Fibroblast of skin of left biceps (primary cell): ENCODE results near the gene FGF19.
A peak's percentile ranks its signal among the peaks of the same experiment; 100 is the strongest.

Experiments
- DNase-seq, 2 experiments: peaks; one replicate each; pipeline ENCODE4 v3.0.0-alpha.2; 2013; ENCODE audit warnings: low read depth in 2 of 2

FGF19 gene, protein sequence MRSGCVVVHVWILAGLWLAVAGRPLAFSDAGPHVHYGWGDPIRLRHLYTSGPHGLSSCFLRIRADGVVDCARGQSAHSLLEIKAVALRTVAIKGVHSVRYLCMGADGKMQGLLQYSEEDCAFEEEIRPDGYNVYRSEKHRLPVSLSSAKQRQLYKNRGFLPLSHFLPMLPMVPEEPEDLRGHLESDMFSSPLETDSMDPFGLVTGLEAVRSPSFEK

DNA sequence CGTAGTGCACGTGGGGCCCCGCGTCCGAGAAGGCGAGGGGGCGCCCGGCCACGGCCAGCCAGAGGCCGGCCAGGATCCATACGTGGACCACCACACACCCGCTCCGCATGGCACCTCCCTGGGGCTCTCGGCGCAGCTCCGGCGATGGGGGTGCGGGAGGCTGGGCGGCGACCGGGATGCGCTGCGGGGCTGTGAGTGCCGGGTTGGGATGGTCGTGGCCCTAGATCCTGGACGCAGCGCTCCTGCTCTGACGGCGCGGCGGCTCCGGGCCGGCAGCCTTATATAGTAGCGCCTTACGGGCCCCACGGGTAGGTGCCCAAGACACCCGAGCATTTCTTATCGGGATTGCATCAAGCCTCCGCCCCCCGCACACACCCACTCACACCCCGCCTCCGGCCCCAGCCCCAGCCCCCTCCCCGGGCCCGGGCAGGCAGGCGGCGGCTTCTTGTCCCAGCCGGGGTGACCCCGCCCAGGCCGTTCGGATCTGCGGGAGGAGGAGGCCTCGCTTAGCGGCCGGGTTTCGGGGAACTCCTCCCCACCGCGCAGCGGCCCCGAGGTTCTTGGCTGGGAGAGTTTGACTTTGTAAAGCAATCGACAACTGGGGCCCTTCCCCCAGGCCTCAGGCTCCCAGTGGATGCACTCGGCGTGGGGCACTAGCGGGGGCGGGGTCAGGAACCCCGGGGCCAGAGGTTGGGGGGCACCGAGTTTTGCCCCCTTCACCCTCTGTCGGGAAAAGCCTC is at the start of gene FGF19:
TSS of gene FGF19 (minus strand) at position 255 of the 740 bp plus-strand sequence. CDS start at position 109, 146 bp downstream.
- DNase-seq = no peak

DNA sequence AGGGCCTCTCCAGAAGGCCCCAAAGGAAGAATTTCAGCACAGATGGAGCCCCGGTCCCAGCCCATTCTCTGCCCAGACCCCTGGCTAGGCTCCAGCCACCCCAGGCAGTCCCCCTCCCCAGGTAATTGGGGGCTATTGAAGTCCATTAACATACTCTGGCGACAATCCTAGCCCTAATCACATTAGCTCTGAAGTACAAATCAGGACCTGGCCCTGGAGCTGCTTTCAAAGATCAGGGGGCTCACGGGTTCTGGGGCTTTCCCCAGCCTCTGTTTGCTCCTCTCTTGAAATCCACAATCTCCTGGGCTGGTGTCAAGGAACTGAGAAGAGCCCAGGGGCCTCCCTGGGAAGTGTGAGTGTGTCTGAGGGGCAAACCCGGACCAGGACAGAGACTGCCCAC is 49.1 kb upstream of the FGF19 start:
- no peak for DNase-seq

DNA sequence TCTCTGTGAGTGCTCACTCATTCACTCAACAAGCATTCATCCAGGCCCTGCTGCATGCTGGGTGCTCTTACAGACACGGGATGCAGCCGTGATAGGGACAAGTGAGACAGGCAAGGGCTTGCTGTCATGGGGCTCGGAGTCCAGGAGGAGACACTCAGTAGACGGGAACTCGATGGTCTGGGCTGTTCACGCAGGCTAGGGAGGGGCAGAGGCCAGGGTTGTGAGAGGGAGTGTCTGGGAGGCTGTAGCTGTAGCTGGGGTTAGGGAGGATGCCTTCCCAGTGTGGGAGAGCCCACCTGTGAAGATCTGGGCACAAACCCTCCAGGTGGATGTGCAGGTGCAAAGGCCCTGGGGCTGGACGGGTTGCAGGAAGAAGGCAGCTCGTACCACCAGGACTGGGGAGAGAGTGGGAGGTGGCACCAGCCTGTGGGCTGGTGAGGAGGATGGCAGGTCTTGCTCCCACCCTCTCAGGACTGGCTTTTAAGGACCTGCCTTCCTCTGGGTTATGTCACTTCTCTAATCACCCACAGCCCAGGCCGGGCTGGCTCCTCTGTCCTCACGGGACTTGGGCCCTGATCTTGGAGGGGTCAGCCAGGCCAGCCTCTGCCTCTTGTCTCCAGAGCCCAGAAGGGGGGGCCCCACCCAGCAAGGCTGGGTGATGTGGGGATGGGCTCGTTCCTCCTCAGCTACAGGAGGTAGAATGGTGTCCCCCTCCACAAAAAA is 47.2 kb upstream of the FGF19 start:
- DNase-seq = no peak

DNA sequence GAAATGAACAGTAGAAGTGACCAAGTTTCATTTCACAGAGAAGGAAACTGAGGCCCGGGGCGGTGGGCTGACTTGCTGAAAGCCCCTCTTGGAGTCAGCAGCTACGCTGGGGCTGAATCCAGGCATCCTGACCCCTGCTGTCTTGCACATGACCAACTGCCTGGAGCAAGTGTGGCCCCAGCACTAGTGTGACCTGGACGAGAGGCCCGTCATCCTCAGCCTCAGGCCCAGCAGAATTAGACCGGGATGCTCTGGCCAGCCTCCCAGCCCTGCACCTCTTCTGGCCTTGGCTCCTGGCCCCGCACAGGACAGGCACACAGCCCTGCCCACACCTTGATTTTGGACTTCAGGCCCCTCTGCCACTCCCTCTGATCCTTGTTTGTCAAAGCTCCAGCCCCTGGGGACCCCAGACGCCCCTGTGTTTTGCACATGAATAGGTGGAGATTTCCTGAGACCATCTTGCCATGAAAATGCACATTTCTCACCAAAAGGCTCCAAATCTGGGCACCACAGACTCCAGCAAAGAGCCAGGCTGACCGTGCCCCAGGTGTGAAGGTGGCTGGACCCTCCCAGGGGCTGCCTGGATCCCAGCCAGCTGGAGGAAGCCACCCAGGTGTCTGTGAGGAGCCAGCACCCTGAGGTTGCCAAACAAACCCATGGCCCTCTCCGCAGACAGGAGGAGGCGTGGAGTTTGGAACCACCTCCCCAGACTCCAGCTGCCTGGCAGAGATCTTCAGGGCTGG is 46.5 kb upstream of the FGF19 start:
- no peak for DNase-seq

DNA sequence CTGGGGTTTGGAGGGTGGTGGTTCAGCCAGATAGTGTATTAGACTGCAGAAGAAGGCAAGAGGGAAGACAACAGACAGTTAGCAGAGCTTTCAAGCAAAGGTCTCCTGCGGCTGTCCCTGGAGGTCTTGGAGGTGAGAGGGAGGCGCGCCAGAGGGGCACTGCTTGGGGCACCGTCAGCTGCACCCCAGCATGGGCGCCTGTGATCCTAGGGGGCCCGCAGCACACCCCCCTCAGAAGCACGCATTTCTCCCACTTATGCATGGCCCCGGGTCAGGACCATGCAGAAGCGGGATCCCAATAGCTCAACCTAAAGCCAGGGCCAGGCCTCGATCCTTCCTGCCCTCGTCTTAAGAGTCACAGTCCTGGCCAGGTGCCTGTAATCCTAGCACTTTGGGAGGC is 44.8 kb upstream of the FGF19 start:
- no peak for DNase-seq

DNA sequence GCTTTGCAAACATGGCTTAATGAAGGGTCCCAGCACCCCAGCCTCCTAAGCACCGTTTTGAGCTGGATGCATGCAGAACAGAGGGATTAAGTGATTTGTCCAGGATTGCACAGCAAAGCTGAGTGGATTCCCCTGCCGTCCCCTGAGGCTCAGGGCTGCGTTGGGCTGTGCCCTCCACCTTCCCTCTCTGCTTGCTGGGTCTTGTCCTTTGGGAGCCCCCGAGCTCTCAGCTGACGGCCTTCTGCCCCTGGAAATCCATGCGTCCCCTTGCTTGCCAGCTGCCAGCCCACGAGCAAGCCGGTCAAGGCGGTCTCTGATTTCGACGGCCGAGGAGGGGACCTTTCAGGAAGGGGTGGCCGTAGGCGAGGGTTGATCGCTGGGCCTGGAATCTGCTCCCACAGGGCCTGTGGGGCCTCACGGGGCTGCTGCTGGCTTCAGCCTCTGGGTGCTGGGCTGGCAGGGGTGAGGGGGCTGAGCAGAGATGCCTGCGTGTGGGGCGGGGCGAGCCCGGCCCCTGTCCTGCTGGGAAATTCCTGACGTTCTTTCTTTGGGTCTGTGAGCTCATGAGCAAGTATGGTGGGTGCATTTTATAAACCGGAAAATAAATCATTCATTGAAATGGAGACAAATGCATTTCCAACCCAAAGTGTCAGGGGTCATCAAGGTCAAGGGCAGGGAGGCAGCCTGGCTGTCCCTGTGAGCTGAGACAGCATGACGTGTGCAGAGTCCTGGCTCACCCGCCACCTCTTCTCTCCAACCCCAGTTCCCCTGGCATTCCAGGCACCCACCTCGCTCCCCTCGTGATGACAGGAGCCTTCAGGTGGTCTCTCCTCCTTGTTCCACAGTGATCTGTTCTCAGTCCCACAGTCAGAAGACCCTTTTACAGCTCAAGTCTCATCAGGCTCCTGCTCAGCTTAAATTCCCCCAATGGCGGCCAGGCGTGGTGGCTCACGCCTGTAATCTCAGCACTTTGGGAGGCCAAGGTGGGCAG is 43.2 kb upstream of the FGF19 start:
- no peak for DNase-seq

DNA sequence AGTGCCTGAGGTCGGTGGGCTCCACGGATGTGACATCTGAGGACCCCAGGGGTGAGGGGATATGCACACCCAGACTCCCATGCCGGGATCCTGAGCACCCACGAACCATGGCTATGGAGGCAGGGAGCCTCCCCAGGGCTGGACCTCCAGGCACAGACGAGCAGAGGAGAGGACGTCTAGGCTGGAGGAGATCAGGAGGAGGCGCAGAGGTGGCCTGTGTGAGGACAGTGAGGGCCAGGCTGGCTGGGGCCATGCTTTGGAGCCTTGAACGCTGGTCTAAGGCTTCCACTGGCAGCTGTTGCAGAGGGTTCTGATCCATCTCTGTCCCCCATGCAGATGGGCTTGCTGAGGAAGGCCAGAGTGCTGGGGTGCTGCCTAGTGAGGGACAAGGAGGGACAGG is 42.3 kb upstream of the FGF19 start:
- no peak for DNase-seq

DNA sequence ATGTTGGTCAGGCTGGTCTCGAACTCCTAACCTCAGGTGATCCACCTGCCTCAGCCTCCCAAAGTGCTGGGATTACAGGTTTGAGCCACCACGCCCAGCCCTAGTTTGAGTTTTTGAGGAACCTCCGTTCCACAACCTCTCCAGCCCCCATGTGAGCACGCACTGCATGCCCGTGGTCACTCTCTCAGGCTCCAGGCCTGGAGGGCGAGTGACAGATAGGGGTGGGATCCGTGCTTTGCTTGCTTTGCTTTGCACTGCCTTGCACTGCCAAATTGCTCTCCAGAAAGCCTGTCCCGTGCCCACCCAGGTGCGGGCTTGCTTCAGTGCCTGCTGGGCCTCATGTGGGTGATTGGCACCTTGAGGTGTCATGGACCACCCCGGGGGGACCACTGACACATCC is 41.4 kb upstream of the FGF19 start:
- DNase-seq = no peak

DNA sequence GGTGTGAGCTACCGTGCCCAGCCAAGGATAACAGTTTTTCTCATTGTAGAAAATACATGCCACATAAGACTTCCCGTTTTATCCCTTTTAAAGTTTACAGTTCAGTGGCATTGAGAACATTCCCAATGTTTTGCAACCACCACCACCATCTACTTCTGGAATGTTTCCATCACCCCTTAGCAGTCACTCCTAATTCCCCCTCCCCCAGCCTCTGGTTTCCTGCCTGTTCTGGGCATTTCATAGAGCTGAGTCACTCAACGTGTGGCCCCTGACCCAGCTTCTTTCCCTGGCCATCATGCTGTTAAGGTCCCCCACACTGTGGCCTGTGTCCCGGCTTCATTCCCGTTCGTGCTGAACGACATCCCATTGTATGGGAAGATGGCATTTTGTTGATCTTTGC is 40.6 kb upstream of the FGF19 start:
- DNase-seq = peak; percentile 37 to 38

DNA sequence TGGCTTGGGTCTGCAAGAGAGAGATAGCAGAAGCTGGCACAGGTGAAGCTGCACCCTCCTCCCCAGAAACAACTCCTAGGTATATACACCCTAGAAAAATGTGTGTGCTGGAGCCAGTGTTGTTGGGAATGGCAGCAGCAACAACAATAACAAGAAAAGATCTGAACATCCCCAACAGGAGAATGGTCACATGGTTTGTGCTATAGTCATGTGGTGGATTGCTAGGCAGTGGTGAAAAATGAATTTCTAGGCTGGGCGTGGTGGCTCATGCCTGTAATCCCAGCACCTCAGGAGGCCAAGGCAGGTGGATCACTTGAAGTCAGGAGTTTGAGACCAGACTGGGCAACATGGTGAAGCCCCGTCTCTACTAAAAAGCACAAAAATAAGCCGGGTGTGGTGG is 31.0 kb upstream of the FGF19 start:
- DNase-seq = no peak

DNA sequence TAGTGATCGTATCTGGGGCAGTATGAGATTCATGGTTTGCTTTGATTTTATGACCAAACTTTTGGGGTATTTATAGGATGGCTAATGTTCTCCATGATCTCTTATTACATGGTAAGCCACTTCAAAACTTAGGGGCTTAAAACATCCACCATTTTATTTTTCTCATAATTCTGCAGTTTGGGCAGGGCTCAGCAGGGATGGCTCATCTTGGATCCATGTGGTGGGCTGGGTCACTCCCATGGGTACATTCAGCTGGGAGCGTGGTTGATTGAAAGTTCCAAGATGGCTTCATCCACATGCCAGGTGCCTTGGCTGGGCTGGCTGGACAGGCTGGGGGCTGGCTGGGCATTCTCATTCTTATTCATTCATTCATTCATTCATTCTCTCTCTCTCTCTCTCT is 30.5 kb upstream of the FGF19 start:
- no peak for DNase-seq

DNA sequence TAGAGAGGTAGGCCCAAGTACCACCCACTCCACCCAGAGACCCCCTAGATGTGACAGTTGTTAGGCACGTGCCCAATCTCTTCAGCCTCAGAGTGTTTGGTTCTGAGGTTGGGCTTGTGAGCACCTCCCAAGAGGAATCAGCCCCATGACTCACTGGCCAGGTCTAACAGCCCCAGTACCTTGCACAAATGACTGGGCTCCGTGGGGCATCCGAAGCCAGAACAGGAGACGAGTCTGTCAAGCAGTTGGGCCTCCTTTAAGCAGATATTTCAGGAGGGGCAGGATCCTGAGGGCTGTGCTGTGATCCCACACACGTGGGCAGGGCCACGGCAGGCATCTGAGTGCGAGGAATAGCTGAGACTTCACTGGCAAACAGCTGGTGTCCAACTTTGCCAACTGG is 29.1 kb upstream of the FGF19 start:
- no peak for DNase-seq

DNA sequence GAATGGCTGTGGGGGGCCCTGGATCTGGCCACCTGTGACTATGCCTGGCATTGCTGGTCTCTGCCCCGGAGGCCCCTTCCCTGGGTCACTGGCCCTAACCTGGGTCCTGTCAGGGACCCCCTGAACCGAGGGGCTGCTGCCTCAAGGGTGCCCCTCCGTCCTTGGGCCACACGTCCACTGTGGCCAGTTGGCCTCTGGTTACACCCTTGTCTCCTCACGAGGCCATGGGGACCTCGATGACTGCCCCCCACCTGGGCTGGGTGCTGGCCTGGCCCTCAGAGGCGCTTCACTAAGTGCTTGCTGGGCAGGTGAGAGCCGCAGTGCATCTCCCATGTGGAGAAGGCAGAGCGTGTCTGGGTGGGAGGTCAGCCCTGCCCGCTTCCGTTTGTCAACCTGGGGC is 27.3 kb upstream of the FGF19 start:
- DNase-seq = no peak

DNA sequence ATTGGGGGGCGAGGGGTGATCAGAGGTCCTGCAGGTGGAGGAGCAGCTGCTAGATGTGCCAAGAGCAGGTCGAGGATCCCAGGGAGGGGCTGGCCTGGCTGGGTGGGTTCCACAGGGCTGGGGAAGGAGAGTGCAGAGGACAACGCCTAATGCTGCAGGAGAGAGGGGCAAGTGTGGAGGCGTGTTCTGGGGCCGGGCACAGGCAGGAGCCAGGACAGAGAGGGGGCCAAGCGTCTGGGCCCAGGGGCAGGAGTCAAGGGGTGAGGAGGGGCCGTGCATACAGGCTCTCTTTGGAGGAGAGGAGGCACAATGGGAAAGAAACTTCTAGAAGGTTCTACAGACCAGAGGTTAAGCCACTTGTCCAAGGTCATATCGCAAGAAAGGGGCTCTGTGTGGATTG is 26.7 kb upstream of the FGF19 start:
- DNase-seq = no peak

DNA sequence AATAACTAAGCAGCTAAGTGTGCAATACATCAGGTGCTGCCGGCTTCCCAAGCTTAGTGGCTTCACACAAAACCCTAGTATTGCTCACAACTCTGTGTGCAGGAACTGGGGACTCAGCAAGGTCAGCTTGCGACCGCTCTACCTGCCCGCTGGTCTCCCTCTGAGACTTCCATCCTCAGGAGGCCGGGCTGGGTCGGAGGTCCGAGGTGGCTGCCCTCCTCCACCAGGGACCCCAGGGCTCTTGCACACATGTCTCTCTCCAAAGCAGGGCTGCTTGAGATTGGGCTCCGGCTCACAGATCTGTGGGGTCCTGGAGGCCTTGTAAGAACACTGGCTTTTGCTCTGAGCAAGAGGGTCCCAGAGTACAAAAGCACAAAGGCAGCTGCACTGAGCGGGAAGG is 25.4 kb upstream of the FGF19 start:
- no peak for DNase-seq

DNA sequence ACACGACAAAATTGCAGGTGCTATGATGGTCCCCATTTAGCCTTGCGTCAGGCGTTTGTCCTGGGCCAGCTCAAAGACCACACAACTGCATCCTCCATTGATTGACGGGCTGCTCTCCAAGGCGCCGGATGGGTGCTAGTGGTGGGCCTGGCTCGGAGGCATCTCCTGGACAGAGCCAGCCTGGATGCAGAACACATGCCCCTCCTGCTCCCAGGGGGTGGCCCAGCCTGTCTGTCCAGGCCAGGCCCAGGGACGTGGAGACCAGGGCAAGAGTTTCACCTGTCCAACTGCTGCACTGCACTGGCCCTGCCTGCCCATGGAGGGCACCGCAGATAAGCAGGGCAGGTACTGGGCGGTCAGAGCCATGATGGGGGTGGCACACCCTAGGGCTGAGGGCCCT is 23.4 kb upstream of the FGF19 start:
- DNase-seq = no peak

DNA sequence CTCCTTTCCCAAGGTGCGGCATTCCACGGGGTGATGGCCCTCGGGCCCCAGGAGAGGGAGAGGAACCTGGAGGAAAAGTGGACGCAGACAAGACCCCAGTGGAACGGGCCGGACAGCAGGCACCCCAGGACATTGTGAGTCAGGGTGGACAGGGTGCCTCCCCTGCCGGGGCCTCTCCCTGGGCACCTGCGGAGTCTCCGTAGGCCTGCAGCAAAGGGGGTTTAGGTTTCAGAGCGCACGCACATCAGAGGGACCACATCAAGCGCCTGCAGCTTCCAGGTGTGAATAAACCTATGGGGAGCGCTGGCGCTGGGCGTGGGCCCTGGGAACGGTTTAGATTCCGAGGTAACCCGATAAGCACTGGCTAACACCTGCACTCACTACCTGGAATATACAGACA is 22.7 kb upstream of the FGF19 start:
- DNase-seq = no peak

DNA sequence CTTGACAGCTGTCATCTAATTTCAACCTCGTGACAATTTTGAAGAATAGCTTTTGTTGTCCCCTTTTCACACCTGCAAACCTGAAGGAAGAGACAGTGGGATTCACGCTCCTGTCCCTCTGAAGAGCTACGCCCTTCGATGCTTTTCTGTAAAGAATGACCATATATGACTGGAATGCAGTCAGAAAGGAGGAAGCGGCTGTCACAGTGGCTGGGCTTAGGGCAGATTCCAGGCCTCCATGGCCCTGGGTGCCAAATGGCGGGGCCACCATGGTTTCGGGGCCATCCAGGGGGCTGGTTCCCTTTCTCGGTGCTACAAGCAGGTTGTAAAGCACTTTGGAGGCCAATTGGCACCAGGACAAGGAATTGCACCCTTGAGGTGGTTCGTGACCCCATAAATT is 22.2 kb upstream of the FGF19 start:
- DNase-seq = no peak

DNA sequence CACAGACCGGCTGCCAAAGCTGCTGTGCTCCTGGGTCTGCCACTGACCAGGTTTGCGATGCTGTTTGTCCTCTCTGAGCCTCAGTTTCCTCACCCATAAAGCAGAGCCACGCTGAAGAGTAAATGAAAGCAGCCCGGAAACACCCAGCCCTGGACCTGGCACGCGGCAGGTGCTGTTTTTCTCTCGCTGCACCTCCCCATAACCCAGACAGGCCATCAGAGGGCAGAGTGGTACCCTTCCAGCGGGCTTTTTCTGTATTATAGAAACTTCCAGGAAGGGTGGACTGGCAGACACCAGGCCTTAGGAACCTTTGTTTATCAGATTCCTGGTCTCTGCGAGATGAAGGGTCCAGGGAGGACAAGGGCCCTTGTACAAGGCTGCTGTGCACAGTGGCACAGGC is 17.9 kb upstream of the FGF19 start:
- no peak for DNase-seq

DNA sequence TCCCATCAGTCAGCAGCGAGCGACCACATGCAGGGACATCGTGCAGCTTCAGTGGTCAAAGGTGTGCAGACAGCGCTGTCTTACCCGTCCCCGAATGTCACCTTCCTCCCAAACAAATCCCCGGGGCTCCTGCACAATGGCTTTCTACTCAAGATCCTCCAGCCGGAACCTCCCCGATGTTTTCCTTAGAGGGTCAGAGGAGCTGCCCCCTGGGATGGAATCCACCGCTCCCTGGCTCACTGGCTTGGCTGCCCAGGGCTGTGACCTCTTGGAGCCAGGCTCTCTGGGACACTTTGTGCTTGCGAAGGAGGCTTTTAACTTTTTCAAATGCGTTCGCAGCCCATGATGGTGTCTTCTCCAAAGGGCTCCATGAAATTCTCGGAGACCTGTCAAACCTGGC is 17.3 kb upstream of the FGF19 start:
- no peak for DNase-seq

DNA sequence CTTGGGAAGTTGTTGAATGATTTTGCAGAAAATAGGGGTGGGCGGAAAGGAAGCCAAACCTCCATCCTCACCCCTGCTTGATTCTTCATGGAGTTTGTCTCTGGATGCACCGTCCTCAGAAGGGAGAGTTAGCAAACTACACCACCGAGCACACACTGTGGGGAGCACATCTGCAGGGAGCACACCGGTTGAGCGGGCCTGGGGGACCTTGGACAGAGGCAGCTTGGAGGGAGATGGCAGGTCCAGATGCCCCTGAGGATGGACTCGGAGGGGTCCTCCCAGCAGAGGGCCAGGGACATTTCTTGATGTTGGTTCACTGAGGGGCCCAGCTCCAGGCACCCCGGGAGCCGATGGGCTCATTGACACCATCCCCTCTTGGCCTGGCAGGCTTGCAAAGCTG is 15.1 kb upstream of the FGF19 start:
- no peak for DNase-seq
